Natural killer cell (primary cell): ENCODE measurements around the gene RYR2. TPM values are rescaled to one million over a fixed set of nuclear protein-coding genes. Genes with fewer than 3 reads are reported as not detected.

Experiments used
- ATAC-seq, 3 donors: fragments of 150-1000 bp in 2 of 3; fragments of 200-7000 bp in 1 of 3; cut with Tn5 transposase; 1 replicate in 1 of 3; 2 replicates in 2 of 3; pipeline ENCODE4 v1.10.0; 2021; ENCODE audit warnings: mild to moderate bottlenecking in 2 of 3, moderate library complexity in 2 of 3
- DNase-seq, 2 donors: peaks; one replicate each; pipeline versions ENCODE4 v3.0.0 to v3.0.0-alpha.2; 2013 to 2021; ENCODE audit warnings: mixed read lengths in 1 of 2
- H3K27ac ChIP-seq: one replicate; pipeline ENCODE4 v1.5.1; 2013; ENCODE audit warnings: mild to moderate bottlenecking, low read length
- H3K27me3 ChIP-seq: one replicate; pipeline ENCODE4 v1.6.1; 2013; ENCODE audit warnings: low read length; ENCODE audit not compliant: control insufficient read depth, insufficient read depth
- H3K36me3 ChIP-seq: one replicate; pipeline ENCODE4 v1.6.1; 2013; ENCODE audit warnings: low read length; ENCODE audit not compliant: control insufficient read depth, insufficient read depth
- H3K4me1 ChIP-seq: one replicate; pipeline ENCODE4 v1.6.1; 2013; ENCODE audit warnings: low read length; ENCODE audit not compliant: control insufficient read depth, insufficient read depth
- H3K4me3 ChIP-seq: one replicate; pipeline ENCODE4 v1.5.1; 2013; ENCODE audit warnings: low read length
- H3K9me3 ChIP-seq: one replicate; pipeline ENCODE4 v1.6.1; 2013; ENCODE audit warnings: low read length; ENCODE audit not compliant: control insufficient read depth, insufficient read depth
- H3K27ac Mint-ChIP-seq, 2 donors: one replicate each; pipeline ENCODE4 v1.8.0; 2022; ENCODE audit warnings: mild to moderate bottlenecking in 2 of 2, mixed read lengths in 2 of 2, moderate library complexity in 1 of 2
- H3K27me3 Mint-ChIP-seq, 2 donors: one replicate each; pipeline ENCODE4 v1.8.0; 2022; ENCODE audit warnings: low read depth in 2 of 2, mixed read lengths in 2 of 2
- H3K36me3 Mint-ChIP-seq: one replicate; pipeline ENCODE4 v1.8.0; 2022; ENCODE audit warnings: mixed read lengths
- H3K4me1 Mint-ChIP-seq, 2 donors: one replicate each; pipeline ENCODE4 v1.8.0; 2022; ENCODE audit warnings: mixed read lengths in 2 of 2
- H3K4me3 Mint-ChIP-seq: one replicate; pipeline ENCODE4 v1.8.0; 2022; ENCODE audit warnings: mild to moderate bottlenecking, moderate library complexity, mixed read lengths
- H3K9me3 Mint-ChIP-seq, 2 donors: one replicate each; pipeline ENCODE4 v1.8.0; 2022; ENCODE audit warnings: mixed read lengths in 2 of 2
- CTCF ChIP-seq: fragments of 200-600 bp; IDR thresholded peaks from one replicate; pipeline ENCODE4 v1.8.0; 2022; ENCODE audit warnings: antibody characterized with exemption
- WGBS: methylation state at CpG from one replicate; pipeline ENCODE4 v1.1.7; 2013; ENCODE audit warnings: missing lambda C conversion rate; ENCODE audit not compliant: insufficient coverage; 5-methylcytosine and 5-hydroxymethylcytosine counted together
- intact Hi-C: fragments of 100-400 bp; cut with micrococcal nuclease; formaldehyde crosslinking; loops from one replicate; pipeline ENCODE4 v1.14.2; 2022
- total RNA-seq, 4 donors: library from RNA; stranded (reverse); fragments of 120-200 nt in 1 of 4; gene quantifications; one replicate each; pipeline versions ENCODE4 v1.2.3 to v1.2.4, GENCODE V29; 2013 to 2022

RYR2 gene
- total RNA-seq, 3 donors from 2014 or later (not counting 1 experiment from before 2014, with no cell fraction given) = 0.13 to 1.2 (median 0.38) TPM

- Mint-ChIP-seq H3K27me3 (no peaks in the 10 kb centered on the region), H3K4me3 (no peak overlapping the region), H3K4me1 (no peaks in the 10 kb centered on the region), H3K27ac (no peak overlapping the region), H3K36me3 (no peaks in the 10 kb centered on the region), H3K9me3 (no peaks in the 10 kb centered on the region)
- Histone ChIP-seq H3K4me3 (no peak overlapping the region), H3K36me3 (no peaks in the 10 kb centered on the region), H3K27me3 (no peaks in the 10 kb centered on the region), H3K4me1 (no peaks in the 10 kb centered on the region), H3K9me3 (no peaks in the 10 kb centered on the region), H3K27ac (no peak overlapping the region)
- no peak for TF ChIP-seq CTCF
- peak in 1 of 2 donors; percentile 23 for DNase-seq
- ATAC-seq = peak in 1 of 3 donors; percentile 30
- intact Hi-C loops = loop anchor here (1.0 kb wide), 1 partner anchor 122 kb away; no protein-coding TSS in a partner anchor
- 83% methylated on average over 2 of the region's 3 CpGs for WGBS
Observed at GRCh38 chr1:237677979-237678378, 636.0 kb downstream of the RYR2 start.

GRCh38 chr1:237679687-237680086, 637.7 kb downstream of the RYR2 start:
- Mint-ChIP-seq H3K36me3 (no peaks in the 10 kb centered on the region), H3K4me3 (no peak overlapping the region), H3K4me1 (no peaks in the 10 kb centered on the region), H3K27me3 (no peaks in the 10 kb centered on the region), H3K27ac (no peak overlapping the region), H3K9me3 (no peaks in the 10 kb centered on the region)
- no peak for DNase-seq
- WGBS = 90% methylated on average over 5 of the region's 6 CpGs
- Histone ChIP-seq H3K4me3 (no peak overlapping the region), H3K27me3 (no peaks in the 10 kb centered on the region), H3K4me1 (no peaks in the 10 kb centered on the region), H3K9me3 (no peaks in the 10 kb centered on the region), H3K36me3 (no peaks in the 10 kb centered on the region), H3K27ac (no peak overlapping the region)
- no peak for ATAC-seq
- TF ChIP-seq CTCF = no peak
- intact Hi-C loops = no loop called here

GRCh38 chr1:237681210-237681609, 639.2 kb downstream of the RYR2 start:
- H3K27me3 ChIP-seq = no peaks in the 10 kb centered on the region
- 92% methylated on average over 6 of the region's 6 CpGs for WGBS
- intact Hi-C loops = no loop called here

More at GRCh38 chr1:237681210-237681609, 639.2 kb downstream of the RYR2 start:
- no peak for DNase-seq
- TF ChIP-seq CTCF = no peak
- Mint-ChIP-seq H3K27me3 (no peaks in the 10 kb centered on the region), H3K4me1 (no peaks in the 10 kb centered on the region), H3K36me3 (no peaks in the 10 kb centered on the region), H3K9me3 (no peaks in the 10 kb centered on the region), H3K4me3 (no peak overlapping the region), H3K27ac (no peak overlapping the region)
- H3K4me1 ChIP-seq = no peaks in the 10 kb centered on the region
- no peak overlapping the region for H3K27ac ChIP-seq
- H3K36me3 ChIP-seq = no peaks in the 10 kb centered on the region
- no peak overlapping the region for H3K4me3 ChIP-seq
- no peak for ATAC-seq
- H3K9me3 ChIP-seq = no peaks in the 10 kb centered on the region
